NCI-H226 (cell line): ENCODE results near the gene TUBB1.
"Not testable (repeated sequence)": the region's sequence is repeated elsewhere in the genome, so short reads cannot be mapped to it uniquely, and the experiment has no call there.

Experiments
- DNase-seq: peaks from one replicate; pipeline ENCODE4 v3.0.0-alpha.2; 2015

The TUBB1 gene

DNA sequence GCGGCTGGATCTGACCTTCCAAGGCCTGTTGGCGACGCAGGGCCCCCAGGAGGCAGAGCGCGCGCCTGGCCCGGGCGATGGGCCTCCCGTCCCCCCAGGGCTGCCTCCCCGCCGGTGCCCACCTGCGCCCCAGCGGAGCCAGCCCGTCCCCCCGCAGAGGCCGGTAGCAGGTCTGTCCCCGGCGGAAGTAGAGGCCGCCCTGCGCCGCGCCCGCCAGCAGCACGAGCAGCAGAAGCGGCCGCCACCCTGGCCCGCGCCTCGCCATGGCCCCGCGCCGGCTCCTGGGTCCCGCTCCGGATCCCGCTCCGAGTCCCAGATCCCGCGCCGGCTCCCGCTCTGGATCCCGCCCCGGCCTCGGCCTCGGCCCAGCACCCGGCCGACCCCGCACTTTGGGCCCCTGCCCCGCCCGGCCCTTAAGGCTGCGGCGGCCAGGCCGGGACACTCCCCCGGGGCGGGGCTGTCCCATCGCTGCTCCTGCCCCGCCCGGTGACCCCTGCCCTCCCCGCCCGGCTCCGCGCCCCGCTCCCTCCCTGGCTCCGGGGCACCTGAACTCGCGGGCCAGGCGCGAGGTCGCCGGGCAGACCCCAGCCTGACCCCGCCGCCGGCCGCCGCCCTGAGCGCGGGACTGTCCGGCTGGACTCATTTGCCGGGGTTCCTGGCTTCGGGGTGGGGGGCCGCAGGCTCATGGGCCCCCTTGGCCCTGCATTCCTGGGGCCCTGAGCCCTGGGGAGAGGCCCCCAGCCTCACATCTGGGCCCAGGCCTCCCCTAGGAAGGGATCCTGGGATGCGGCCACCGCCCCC is 12.2 kb upstream of the TUBB1 start, which contains the start of gene CTSZ:
TSS of gene CTSZ (minus strand) at position 391 of the 801 bp plus-strand sequence. CDS start at position 265, 126 bp downstream.
- DNase-seq = no peak

DNA sequence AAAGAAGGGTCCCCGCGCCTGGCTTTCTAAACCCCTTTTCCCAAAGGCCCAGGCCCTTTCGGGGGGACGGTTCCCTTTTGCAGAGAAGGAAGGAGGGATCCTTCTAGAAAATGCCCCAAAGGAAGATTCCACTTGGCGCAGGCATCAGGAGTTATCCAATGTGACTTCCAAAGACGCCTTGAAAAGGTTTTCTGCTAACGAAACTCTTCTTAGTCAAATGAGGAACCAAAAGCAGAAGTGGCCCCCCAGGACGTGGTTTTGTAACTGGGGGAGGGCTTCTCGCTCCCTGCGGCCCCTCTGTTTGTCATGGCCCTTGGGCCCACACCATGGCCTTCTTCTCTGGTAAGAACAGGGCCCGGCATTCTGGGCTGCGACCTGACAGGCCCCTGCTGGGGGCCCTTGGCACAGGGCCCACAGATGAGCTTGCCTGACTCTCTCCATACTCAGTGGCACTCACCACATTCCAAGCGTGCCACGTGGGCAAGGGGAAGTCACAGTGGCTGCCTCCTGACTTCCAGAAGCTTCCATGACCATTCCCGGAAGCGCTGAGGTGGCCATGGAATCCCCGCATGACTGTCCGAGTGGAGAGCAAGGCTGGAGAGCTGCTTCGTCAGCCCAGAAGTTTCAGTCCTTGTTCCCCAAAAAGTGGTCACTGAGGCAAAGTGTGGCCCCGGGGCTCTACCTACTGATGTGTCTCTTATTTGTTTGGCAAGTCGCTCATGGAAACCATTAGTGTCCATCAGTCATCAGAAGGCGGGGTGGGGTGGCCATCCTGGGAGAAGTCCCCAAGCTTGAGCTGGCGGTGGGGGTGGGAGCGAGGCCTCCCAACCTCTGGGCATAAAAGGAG is 11.3 kb upstream of the TUBB1 start:
- no peak for DNase-seq

GRCh38 chr20:59008715-59009336 is 10.4 kb upstream of the TUBB1 start:
- no peak for DNase-seq

DNA sequence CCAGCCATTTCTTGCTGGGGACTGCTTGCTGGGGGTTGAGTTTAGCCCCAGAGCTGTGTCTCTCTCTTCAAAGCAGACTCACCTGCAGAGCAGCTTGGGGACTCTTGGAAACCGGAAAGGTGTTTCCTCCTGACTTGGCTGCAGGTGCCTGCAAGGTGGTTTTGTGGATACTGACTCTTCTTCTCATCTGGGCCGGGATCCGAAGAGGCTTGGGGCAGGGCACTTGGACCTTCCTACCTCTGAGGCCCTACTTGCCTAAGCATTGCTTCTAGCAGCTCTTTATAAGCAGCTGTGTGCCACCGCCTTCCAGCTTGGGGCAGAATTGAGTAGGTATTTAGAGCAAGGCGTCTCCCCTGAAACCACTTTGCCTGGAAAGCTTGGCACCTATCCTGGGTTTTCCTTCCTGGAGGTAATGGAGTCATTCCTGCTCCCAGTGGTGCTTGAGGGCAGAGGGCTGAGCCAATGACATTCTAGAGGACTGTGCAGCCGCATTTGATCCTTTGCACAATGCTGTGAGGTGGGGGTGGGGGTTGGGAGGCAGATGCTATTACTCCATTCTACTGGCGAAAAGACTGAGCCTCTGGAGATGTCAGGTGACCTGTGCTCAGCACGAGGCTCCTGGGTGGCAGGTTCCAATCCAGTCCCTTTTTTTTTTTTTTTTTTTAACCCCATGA is 8.8 kb upstream of the TUBB1 start:
- peak; percentile 83 for DNase-seq

GRCh38 chr20:59010995-59011873 is 8.0 kb upstream of the TUBB1 start:
- DNase-seq = peak; percentile 91

- not testable (repeated sequence) for DNase-seq
Measured at GRCh38 chr20:59011874-59012157, 7.4 kb upstream of the TUBB1 start.

DNA sequence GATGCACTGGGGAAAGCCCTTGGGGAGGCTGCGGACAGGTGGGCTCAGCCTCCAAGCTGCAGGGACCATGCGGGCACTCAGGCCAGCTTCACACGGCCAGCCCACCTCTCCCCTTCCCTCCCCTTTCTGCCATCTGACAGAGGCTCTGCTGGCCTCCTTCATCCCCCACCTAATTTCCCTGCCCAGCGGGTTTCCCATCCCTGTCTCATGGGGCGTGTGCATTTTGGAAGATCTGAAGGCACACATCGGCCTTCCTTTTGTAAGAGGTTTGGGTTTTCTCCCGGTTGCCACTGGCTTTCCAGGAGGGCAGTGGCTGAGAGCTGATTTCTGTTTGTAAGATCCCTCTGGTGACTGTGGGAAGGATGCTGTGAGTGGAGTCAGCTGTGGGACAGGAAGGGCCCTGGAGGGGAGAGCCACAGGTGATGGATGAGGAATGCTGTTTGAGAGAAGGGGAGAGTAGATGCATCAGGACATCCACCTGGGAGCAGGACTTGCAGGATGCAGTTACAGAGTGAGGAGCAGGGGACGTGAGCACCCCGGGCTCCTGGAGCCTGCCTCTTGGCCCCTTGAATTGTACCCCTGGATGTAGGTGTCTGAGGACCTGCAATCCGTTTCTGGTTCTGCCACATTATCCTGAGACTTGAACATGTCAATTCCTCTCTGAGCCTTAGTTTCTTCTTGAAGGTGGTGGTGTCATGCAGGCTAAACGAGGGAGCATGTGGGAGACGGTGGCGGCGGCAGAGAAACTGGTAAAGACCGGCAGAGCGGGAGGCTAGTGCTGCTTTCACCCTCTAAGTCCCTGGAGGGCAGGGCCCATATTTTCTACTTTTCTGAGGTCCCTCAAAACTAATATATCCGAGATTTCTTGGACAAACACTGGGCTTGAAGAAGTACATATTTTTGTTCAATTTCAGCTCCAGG is 5.9 kb upstream of the TUBB1 start:
- no peak for DNase-seq

DNA sequence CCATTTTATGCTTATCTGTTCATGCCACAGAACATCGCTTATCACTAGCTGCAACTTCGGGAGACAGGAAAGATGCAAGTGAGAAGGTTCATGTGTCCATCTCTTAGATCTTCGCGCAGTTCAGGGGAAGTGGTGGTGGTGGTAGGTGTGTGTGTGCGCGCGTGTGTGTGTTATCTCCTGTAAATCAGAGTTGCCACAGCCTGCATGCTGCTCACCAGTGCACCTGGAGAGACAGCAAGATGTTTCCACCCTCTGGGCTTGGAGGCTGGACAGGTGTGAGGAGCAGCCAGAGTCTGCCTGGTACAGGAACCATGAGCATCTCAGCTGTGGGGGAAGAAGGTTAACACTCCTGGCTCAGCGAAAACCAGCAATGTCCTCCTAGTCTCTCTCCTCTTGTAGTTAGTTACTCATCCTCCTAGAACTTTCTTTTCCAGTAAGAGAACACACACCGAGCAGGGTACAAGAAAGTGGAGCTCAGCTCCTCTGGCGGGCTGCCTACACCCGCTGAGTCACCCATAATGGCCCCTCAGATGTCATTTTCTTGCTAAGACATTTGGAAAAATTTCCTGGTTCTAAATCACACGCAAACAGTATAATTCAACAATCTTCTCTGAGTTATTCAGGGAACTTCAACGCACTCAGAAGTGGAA is 5.1 kb upstream of the TUBB1 start:
- no peak for DNase-seq

DNA sequence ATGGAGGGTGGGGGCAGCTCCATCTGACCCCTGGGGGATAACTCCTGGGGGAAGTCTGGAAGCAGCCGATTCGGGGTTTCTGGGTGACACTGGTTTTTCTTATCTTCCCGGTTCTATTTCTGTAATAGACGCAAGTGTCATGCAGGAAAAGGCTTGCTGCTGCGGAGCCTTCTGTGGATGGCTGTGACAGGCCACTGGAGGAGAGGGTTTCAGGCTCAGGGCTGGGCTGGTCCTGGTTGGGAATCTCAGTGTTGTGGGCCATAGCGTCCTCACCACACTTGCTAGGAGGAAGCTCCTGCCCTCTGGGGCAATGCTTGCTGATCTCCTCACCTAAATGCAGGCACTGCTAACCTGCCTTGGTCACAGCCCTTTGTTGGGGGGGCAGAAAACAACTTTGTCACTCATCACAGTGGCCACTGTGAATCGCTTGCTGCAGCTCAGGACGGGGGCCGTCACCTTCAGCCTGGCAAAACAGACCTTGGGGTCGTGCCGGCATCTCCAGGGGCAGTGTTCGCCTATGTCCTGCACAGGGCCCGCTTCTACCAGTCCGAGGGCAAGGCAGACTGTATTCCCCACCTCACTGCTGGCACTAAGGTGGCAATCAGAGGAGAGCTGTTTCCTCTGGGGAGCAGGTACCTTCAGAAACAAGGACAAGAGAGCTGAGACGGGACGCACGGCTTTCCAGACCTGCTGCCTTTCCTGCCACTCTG is 4.4 kb upstream of the TUBB1 start:
- DNase-seq = no peak

DNA sequence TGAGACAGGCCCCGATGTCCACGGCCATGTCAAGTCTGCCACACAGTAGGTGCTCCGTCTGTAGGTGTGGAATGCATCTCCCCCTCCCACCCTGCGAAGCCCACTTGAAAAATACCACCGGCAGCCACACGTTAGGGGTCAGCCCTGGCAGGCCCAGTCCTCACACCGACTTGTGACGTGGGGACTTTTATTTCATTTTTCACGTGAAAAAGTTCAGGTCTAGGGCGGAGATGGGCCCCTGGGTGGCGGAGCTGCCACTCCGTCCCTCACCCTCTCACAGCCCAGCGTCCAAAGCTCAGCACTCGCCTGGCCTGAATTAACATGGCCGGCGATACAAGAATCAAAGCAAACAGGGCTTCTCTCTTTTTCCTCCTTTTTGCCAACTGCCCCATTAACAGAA is 3.8 kb upstream of the TUBB1 start:
- no peak for DNase-seq

GRCh38 chr20:59015812-59016711 is 3.2 kb upstream of the TUBB1 start:
- DNase-seq = no peak

DNA sequence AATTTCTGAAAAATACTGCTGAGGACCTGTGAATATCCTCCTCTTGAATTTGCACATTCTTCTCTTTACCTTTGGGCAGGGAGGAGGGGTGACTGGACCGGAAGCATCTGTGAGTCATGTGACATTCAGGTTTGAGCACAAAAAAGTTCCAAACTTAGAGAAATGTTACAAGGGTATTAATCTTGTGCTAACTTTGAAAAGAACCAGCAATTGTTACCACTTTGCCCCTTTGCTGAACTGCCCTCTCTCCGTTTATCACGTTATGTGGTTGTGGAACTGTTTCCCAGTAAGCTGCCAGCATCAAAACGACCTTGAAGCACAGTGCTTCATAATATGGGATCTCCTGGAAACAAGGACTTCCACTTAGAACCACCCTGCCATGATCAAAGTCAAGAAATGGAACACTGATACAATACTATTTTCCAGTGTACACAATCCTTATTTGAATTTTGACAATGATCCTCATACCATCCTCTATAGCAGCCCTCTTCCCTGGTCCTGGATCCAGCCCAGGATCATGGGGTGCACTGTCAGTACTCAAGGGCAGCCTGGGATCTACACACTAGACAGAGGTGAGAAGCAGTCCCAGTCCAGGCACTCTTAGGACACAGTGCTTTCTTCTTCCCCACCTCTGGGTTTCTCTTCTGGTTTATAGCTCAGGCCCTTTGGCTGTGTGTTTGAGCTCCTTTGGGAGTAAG is 2.3 kb upstream of the TUBB1 start:
- DNase-seq = no peak

- no peak for DNase-seq
Measured at GRCh38 chr20:59017493-59018231, 1.6 kb upstream of the TUBB1 start.

GRCh38 chr20:59018817-59019216 is 412 bp upstream of the TUBB1 start:
- DNase-seq = no peak

- DNase-seq = peak; percentile 95
Measured at GRCh38 chr20:59020938-59021551, 1.8 kb downstream of the TUBB1 start.

GRCh38 chr20:59022754-59023153 is 3.5 kb downstream of the TUBB1 start:
- DNase-seq = no peak

GRCh38 chr20:59023616-59024015 is 4.4 kb downstream of the TUBB1 start:
- DNase-seq = no peak
